Fibroblast of pulmonary artery (primary cell): ENCODE measurements around the gene SMIM41.
A peak's percentile ranks its signal among the peaks of the same experiment; 100 is the strongest.

Experiments
- DNase-seq: peaks from one replicate; pipeline ENCODE4 v3.0.0-alpha.2; 2010; ENCODE audit warnings: low read depth
- H3K4me3 ChIP-seq: replicated peaks from 2 replicates; pipeline ENCODE4 v1.5.1; 2011; ENCODE audit warnings: low read depth, mild to moderate bottlenecking, control low read depth, low read length, moderate library complexity
- CTCF ChIP-seq: IDR thresholded peaks from 2 replicates; pipeline ENCODE4 v1.5.1; 2011; ENCODE audit warnings: mild to moderate bottlenecking, control low read depth, low read length, inconsistent platforms; ENCODE audit errors: missing control alignments

The SMIM41 gene

DNA sequence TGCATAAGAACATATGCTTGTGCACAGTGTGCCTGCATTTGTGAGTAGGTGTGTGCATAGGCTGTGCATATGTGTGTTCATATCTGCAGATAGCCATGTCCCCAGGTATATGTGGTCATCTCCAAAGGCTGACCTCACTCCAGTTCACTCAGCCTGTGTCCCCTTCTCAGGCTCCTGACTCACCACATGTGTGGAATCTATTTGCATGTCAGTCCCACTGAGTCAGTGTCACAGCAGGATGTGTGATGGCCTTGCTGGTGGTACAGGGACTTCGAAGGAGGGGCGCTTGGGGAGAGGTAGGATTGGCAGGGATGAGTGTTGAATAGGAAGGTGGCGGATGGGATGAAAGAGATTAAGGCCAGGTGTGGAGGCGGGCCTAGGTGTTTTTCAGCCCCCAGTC lies 76.8 kb downstream of the SMIM41 start:
- H3K4me3 ChIP-seq: no peak overlapping the region
- no peak for TF ChIP-seq CTCF
- DNase-seq: no peak

DNA sequence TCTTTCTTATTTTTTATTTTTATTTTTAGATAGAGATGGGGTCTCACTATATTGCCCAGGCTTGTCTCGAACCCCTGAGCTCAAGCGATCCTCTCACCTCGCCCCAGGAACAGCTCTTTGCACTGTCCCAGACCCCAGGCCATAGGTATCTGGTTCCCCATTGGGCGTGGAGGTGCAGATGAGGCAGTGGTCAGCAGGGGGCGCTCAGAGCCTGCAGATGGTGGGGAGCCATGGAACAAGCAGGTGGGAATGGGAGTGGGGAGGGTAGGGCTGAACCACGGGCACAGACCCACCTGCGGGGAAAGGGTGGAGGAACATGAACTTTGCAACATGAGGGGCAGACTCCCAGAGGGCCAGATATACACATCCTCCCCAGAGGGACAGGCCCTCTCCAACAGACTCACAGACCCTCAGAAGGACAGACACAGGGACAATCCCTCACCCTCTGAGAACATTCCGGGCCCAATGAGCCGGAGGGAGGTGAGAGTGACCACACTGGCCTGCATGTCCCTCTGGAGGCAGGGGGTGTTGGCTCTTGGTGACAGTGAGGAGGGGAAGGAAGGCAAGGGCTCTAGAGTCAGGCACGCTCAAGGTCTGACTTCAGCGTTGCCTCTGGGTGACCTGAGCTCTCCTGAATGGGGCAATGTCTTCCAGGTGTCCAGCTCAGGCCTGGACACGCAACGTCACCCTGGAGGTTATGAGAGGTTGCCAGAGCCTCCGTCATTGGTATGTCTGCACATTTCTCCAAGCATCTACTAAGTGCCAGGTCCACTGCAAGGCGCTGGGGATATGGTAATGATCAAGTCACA lies 77.5 kb downstream of the SMIM41 start:
- DNase-seq: peak; percentile 62
- no peak overlapping the region for H3K4me3 ChIP-seq
- peak; percentile 93 for TF ChIP-seq CTCF

- TF ChIP-seq CTCF: no peak
- DNase-seq: no peak
Measured at GRCh38 chr12:52157566-52158150, 78.2 kb downstream of the SMIM41 start.

More at GRCh38 chr12:52157566-52158150, 78.2 kb downstream of the SMIM41 start:
- H3K4me3 ChIP-seq: no peak overlapping the region
